Calu3 (cell line): Measurements from ENCODE around the gene RTTN. TPM values are rescaled to one million over a fixed set of nuclear protein-coding genes. Genes with fewer than 3 reads are reported as not detected.

Experiments
- BruUV-seq: library from RNA; stranded (reverse); fragments of 400-500 nt; replicated peaks from 2 replicates; lab custom pipeline; 2021; lab: Mats Ljungman, UMichigan
- CTCF ChIA-PET: fragments of 300-600 bp; sonication (Branson Sonifier 250); formaldehyde crosslinking; loops from one replicate; lab custom pipeline; 2022; ENCODE audit warnings: antibody characterized with exemption; lab: Charles Lee
- DNase-seq: peaks from one replicate; pipeline ENCODE4 v3.0.0; 2022
- H3K27ac Mint-ChIP-seq: one replicate; pipeline ENCODE4 v1.8.0; 2022; ENCODE audit warnings: mixed read lengths; ENCODE audit not compliant: unreplicated experiment
- H3K27me3 Mint-ChIP-seq: one replicate; pipeline ENCODE4 v1.8.0; 2022; ENCODE audit warnings: mixed read lengths; ENCODE audit not compliant: unreplicated experiment
- H3K36me3 Mint-ChIP-seq: one replicate; pipeline ENCODE4 v1.8.0; 2022; ENCODE audit warnings: mild to moderate bottlenecking, moderate library complexity, mixed read lengths; ENCODE audit not compliant: insufficient read depth, unreplicated experiment
- H3K4me1 Mint-ChIP-seq: one replicate; pipeline ENCODE4 v1.8.0; 2022; ENCODE audit warnings: mild to moderate bottlenecking, low read depth, mixed read lengths; ENCODE audit not compliant: unreplicated experiment
- H3K4me3 Mint-ChIP-seq: one replicate; pipeline ENCODE4 v1.8.0; 2022; ENCODE audit warnings: mild to moderate bottlenecking, low read depth, moderate library complexity, mixed read lengths; ENCODE audit not compliant: unreplicated experiment
- H3K9me3 Mint-ChIP-seq: one replicate; pipeline ENCODE4 v1.8.0; 2022; ENCODE audit warnings: low read depth, mixed read lengths; ENCODE audit not compliant: unreplicated experiment
- intact Hi-C: fragments of 100-400 bp; cut with micrococcal nuclease; formaldehyde crosslinking; loops from one replicate; pipeline ENCODE4 v1.10.0; 2022; ENCODE audit not compliant: unreplicated experiment
- total RNA-seq: library from RNA; stranded (reverse); gene quantifications from 2 replicates; pipeline ENCODE4 v1.2.3, GENCODE V29; 2022
- TF ChIP-seq, protein P1 (sequence below): fragments of 200-600 bp; IDR thresholded peaks from one replicate; pipeline ENCODE4 v1.8.0; 2022; ENCODE audit warnings: antibody characterized with exemption; ENCODE audit not compliant: unreplicated experiment

Gene RTTN
- total RNA-seq, 1 experiment from 2014 or later: 22.7 TPM

DNA sequence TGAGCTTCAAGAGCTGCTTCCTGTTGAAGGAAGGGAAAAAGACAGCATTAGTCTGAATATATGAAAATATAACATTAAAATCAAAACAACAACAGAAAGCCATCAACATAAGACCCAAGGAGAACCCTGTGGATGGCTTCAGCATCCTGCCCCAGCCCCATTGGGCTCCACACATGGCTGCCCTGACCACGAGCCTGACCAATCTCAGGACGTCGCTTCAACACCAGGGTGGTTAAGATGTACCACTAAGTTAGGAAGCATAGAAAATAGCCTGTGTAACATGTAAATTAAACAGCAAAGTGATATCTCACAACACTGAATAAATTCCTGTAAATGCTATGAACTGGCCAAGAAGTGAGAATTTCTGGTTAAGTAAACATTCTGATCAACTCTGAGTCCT is 180.7 kb downstream of the RTTN start:
- CTCF ChIA-PET: no interaction called here
- Mint-ChIP-seq H3K36me3 (peaks cover 6% of the 10 kb centered on the region), H3K4me3 (no peak overlapping the region), H3K27me3 (no peaks in the 10 kb centered on the region), H3K4me1 (no peaks in the 10 kb centered on the region), H3K27ac (no peak overlapping the region), H3K9me3 (no peaks in the 10 kb centered on the region)
- TF ChIP-seq, protein P1, sequence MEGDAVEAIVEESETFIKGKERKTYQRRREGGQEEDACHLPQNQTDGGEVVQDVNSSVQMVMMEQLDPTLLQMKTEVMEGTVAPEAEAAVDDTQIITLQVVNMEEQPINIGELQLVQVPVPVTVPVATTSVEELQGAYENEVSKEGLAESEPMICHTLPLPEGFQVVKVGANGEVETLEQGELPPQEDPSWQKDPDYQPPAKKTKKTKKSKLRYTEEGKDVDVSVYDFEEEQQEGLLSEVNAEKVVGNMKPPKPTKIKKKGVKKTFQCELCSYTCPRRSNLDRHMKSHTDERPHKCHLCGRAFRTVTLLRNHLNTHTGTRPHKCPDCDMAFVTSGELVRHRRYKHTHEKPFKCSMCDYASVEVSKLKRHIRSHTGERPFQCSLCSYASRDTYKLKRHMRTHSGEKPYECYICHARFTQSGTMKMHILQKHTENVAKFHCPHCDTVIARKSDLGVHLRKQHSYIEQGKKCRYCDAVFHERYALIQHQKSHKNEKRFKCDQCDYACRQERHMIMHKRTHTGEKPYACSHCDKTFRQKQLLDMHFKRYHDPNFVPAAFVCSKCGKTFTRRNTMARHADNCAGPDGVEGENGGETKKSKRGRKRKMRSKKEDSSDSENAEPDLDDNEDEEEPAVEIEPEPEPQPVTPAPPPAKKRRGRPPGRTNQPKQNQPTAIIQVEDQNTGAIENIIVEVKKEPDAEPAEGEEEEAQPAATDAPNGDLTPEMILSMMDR: no peak
- intact Hi-C loops: no loop called here
- no peak for DNase-seq
- BruUV-seq: no TSS peak

DNA sequence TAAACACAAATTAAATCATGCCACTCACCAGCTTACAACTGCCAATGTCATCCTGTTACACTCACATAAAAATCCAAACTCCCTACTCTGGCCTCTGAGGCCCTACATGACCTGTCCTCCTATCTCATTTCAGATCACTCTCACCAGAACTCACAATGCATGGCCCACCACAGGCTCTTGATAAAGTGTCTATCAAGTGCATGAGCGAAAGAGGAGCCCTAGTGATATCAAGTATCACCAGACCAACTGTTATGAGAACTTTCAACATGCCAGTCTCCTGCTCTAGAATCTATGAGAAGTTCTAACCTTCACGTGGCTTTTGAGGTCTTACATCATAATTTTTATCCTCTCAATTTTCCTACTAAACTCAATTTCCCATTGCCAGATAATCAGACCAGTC is 181.4 kb downstream of the RTTN start:
- H3K4me3 Mint-ChIP-seq: no peak overlapping the region
- no peaks in the 10 kb centered on the region for H3K9me3 Mint-ChIP-seq
- DNase-seq: no peak
- intact Hi-C loops: no loop called here
- TF ChIP-seq, protein P1: no peak
- CTCF ChIA-PET: interaction anchor here (0.6 kb wide), 1 partner anchor 25 kb away, joined by 4 read pairs; no protein-coding TSS in a partner anchor
- no peaks in the 10 kb centered on the region for H3K27me3 Mint-ChIP-seq
- no TSS peak for BruUV-seq
- H3K36me3 Mint-ChIP-seq: peaks cover 6% of the 10 kb centered on the region
- no peak overlapping the region for H3K27ac Mint-ChIP-seq
- no peaks in the 10 kb centered on the region for H3K4me1 Mint-ChIP-seq

DNA sequence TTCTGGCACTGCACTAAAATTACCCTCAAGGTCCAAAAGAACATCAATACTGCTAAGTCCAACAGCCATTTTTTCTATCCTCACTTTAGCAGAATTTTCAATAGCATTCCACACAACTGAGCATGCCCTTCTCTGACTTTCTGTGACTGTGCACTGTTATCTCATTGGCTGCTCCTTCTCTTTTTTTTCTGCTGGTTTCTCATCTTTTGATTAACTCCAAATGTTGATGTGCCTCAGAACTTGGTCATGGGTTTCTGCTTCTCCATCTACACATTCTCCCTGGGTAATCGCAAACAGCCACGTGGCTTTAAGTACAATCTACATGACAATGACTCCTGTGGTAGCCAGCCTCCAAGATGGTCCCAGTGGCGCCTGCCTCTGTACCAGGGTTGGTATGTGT is 182.9 kb downstream of the RTTN start:
- Mint-ChIP-seq H3K36me3 (peaks cover 6% of the 10 kb centered on the region), H3K4me1 (no peaks in the 10 kb centered on the region), H3K4me3 (no peak overlapping the region), H3K27me3 (no peaks in the 10 kb centered on the region), H3K9me3 (no peaks in the 10 kb centered on the region), H3K27ac (no peak overlapping the region)
- no peak for DNase-seq
- intact Hi-C loops: no loop called here
- no TSS peak for BruUV-seq
- CTCF ChIA-PET: interaction anchor here (0.6 kb wide), 1 partner anchor 1181 kb away, joined by 3 read pairs; no protein-coding TSS in a partner anchor
- TF ChIP-seq, protein P1: no peak

DNA sequence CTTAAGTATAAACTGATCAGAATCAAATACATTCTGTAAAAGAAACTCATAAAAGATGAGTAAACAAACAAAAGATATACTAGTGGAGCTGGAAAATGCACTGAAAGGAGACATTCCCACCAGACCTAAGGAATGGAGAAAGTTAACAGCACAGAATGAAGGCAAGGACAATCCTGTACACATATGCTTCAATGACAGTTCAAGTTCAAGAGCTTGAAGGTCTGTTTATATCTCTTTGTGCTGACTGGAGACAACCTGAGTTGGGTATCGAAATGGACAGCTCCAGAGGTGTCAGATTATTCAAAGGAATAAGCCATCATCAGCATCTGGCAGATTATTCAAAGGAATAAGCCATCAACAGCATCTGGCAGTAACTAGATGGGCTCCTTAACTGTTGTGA is 184.0 kb downstream of the RTTN start:
- H3K4me1 Mint-ChIP-seq: no peaks in the 10 kb centered on the region
- H3K4me3 Mint-ChIP-seq: no peak overlapping the region
- H3K27ac Mint-ChIP-seq: no peak overlapping the region
- no TSS peak for BruUV-seq
- intact Hi-C loops: no loop called here
- H3K27me3 Mint-ChIP-seq: no peaks in the 10 kb centered on the region
- TF ChIP-seq, protein P1: no peak
- peaks cover 6% of the 10 kb centered on the region for H3K36me3 Mint-ChIP-seq
- no peaks in the 10 kb centered on the region for H3K9me3 Mint-ChIP-seq
- no peak for DNase-seq
- CTCF ChIA-PET: no interaction called here
